Measurements from ENCODE around the gene LENG1. TPM values are rescaled to one million over a fixed set of nuclear protein-coding genes. Genes with fewer than 3 reads are reported as not detected.

LENG1 gene
- total RNA-seq (2021; ENCODE audit: unreplicated experiment) (11.2 TPM), Bru-seq, nascent RNA (percentile 80 among the genes with signal in this experiment), BruChase-seq, experiment 1, labeled RNA remaining after a 2-hour chase (percentile 63 among the genes with signal in this experiment), BruChase-seq, experiment 2, labeled RNA remaining after a 6-hour chase (percentile 65 among the genes with signal in this experiment)
- 19.3 TPM for polyA plus RNA-seq (2012; ENCODE audit: insufficient read length)
- long read RNA-seq, transcript LENG1-201 (4 exons, 1,542 nt) = major isoform, 14 of 19 reads
- long read RNA-seq, partial matches to known transcripts = 5 of 19 reads
- long read RNA-seq, other reads (novel, unspliced or antisense) = 0 of 19 reads

DNA sequence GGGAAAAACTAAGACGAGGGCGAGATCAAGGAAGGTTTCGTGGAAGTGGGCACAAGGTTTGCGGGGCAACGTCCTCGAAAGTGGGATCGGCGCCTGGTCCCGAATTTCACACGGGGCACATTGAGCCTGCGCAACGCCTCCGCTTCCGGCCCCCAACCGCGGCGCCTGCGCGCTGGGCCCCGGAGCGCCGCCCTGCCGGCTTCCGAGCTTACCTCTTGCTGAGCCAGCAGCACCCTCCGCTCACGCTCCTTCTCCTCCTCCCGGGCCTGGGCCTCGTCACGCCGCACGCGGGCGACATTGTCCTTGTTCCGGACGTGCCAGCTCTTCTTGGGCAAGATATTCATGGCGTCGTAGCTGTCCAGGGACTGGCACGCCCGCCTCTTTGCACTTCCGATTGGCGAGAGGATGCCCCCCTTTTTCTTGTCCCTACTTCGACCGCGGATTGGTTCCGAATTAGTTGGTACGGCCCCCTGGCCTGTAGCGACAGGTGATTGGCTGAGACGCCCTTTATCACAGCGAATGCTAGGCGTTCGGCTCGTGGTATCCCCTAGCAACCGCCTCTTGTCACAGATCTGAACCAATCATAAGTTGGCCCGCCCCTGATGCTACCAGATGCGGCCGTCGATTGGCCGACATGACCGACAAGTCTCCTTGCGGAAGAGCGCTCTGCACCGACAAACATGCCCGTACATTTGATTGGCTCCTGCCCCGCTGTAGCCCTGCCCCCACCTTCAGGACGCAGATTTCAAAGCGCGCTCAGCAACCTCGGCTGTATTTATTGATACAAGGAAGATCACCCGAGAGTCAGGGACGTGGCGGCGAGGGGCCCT is at the start of gene LENG1:
Gene LENG1 (minus strand): TSS at position 370 of the 830 bp plus-strand sequence. CDS start 26 bp downstream, at position 344.
- ChIA-PET CTCF (no interaction called here), POLR2A (interaction anchor here (1.5 kb wide), 1 partner anchor 23 kb away, joined by 4 read pairs; the partner anchor contains the start of gene CNOT3)
- H3K4me3 ChIP-seq (ENCODE audit: low read depth in 2 of 2, low read length in 2 of 2) = peak within 1 kb of the TSS; percentile 84 to 97
- H3K9me3 ChIP-seq (ENCODE audit: control insufficient read depth, insufficient read depth, low read depth, low read length) = no peaks in the 10 kb centered on the region
- intact Hi-C loops (cut with micrococcal nuclease; ENCODE audit: unreplicated experiment) (no loop called here), in situ Hi-C loops (cut with HindIII; ENCODE audit: low pct_unique_long_range_greater_than_20kb, low sequenced_read_pairs) (no loop called here)
- TF ChIP-seq, protein P1, sequence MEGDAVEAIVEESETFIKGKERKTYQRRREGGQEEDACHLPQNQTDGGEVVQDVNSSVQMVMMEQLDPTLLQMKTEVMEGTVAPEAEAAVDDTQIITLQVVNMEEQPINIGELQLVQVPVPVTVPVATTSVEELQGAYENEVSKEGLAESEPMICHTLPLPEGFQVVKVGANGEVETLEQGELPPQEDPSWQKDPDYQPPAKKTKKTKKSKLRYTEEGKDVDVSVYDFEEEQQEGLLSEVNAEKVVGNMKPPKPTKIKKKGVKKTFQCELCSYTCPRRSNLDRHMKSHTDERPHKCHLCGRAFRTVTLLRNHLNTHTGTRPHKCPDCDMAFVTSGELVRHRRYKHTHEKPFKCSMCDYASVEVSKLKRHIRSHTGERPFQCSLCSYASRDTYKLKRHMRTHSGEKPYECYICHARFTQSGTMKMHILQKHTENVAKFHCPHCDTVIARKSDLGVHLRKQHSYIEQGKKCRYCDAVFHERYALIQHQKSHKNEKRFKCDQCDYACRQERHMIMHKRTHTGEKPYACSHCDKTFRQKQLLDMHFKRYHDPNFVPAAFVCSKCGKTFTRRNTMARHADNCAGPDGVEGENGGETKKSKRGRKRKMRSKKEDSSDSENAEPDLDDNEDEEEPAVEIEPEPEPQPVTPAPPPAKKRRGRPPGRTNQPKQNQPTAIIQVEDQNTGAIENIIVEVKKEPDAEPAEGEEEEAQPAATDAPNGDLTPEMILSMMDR (IDR thresholded peaks at IDR 0.05) = no peak
- TF ChIP-seq, protein P2, sequence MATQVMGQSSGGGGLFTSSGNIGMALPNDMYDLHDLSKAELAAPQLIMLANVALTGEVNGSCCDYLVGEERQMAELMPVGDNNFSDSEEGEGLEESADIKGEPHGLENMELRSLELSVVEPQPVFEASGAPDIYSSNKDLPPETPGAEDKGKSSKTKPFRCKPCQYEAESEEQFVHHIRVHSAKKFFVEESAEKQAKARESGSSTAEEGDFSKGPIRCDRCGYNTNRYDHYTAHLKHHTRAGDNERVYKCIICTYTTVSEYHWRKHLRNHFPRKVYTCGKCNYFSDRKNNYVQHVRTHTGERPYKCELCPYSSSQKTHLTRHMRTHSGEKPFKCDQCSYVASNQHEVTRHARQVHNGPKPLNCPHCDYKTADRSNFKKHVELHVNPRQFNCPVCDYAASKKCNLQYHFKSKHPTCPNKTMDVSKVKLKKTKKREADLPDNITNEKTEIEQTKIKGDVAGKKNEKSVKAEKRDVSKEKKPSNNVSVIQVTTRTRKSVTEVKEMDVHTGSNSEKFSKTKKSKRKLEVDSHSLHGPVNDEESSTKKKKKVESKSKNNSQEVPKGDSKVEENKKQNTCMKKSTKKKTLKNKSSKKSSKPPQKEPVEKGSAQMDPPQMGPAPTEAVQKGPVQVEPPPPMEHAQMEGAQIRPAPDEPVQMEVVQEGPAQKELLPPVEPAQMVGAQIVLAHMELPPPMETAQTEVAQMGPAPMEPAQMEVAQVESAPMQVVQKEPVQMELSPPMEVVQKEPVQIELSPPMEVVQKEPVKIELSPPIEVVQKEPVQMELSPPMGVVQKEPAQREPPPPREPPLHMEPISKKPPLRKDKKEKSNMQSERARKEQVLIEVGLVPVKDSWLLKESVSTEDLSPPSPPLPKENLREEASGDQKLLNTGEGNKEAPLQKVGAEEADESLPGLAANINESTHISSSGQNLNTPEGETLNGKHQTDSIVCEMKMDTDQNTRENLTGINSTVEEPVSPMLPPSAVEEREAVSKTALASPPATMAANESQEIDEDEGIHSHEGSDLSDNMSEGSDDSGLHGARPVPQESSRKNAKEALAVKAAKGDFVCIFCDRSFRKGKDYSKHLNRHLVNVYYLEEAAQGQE (IDR thresholded peaks at IDR 0.05; ENCODE audit: insufficient read depth in 1 of 2, low read depth in 2 of 2, low read length in 1 of 2) = no peak
- TF ChIP-seq TCF7L2 (IDR thresholded peaks at IDR 0.05; ENCODE audit: low read depth, low read length) = peak; percentile 90
- TF ChIP-seq POLR2AphosphoS5 (IDR thresholded peaks at IDR 0.05; ENCODE audit: low read depth, low read length) = peak; percentile 78
- peak; percentile 97 for TF ChIP-seq SIN3A (IDR thresholded peaks at IDR 0.05; ENCODE audit: borderline replicate concordance, insufficient read depth, low read depth, low read length)
- H3K27me3 ChIP-seq (ENCODE audit: control insufficient read depth, insufficient read depth, low read length) = no peaks in the 10 kb centered on the region
- DNase-seq (ENCODE audit: low read depth, low spot score) = peak; percentile 100
- peak within 1 kb of the TSS; percentile 99 for H3K27ac ChIP-seq (ENCODE audit: low read length)
- peak; percentile 83 for ATAC-seq
- BruUV-seq (replicated peaks) = no TSS peak
- peaks cover 27% of the 10 kb centered on the region for H3K4me1 ChIP-seq (ENCODE audit: control insufficient read depth, insufficient read depth, low read length)
- peaks cover 5% of the 10 kb centered on the region for H3K36me3 ChIP-seq (ENCODE audit: control insufficient read depth, insufficient read depth, low read length)

DNA sequence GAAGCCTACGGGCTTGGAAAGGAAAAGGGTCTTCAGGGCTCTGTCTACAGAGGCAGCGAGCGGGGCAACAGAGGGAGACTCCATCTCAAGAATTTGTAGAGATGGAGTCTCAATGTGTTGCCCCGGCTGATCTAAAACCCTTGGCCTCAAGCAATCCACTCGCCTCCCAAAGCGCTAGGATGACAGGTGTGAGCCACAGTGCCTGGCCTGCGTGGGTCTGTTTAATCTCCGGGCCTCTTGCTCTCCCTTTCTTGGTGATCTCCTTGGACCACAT is 49.2 kb upstream of the LENG1 start:
- ATAC-seq = peak; percentile 32

More for the DNA sequence above, 49.2 kb upstream of the LENG1 start:
- ChIA-PET CTCF (no interaction called here), POLR2A (no interaction called here)
- intact Hi-C loops (cut with micrococcal nuclease; ENCODE audit: unreplicated experiment) (no loop called here), in situ Hi-C loops (cut with HindIII; ENCODE audit: low pct_unique_long_range_greater_than_20kb, low sequenced_read_pairs) (no loop called here)
- H3K27me3 ChIP-seq (ENCODE audit: control insufficient read depth, insufficient read depth, low read length) = no peaks in the 10 kb centered on the region
- TF ChIP-seq POLR2AphosphoS5 (IDR thresholded peaks at IDR 0.05; ENCODE audit: low read depth, low read length) (peak; percentile 52), SIN3A (IDR thresholded peaks at IDR 0.05; ENCODE audit: borderline replicate concordance, insufficient read depth, low read depth, low read length) (no peak)
- H3K4me3 ChIP-seq (ENCODE audit: low read depth in 2 of 2, low read length in 2 of 2) = no peak overlapping the region
- H3K36me3 ChIP-seq (ENCODE audit: control insufficient read depth, insufficient read depth, low read length) = peaks cover 21% of the 10 kb centered on the region
- H3K9me3 ChIP-seq (ENCODE audit: control insufficient read depth, insufficient read depth, low read depth, low read length) = no peaks in the 10 kb centered on the region
- H3K4me1 ChIP-seq (ENCODE audit: control insufficient read depth, insufficient read depth, low read length) = peaks cover 72% of the 10 kb centered on the region
- DNase-seq (ENCODE audit: low read depth, low spot score) = no peak
- no TSS peak for BruUV-seq (replicated peaks)
- H3K27ac ChIP-seq (ENCODE audit: low read length) = peak overlapping the region; percentile 64; the same call in 1 of the 2 replicates
